Measurements from ENCODE around the gene CXCL12. TPM values are rescaled to one million over a fixed set of nuclear protein-coding genes. Genes with fewer than 3 reads are reported as not detected.

CXCL12 gene
- total and polyA plus RNA-seq, 4 donors: 108 to 637 (median 222) TPM

- Histone ChIP-seq H3K4me1 (ENCODE audit: control insufficient read depth in 1 of 2, insufficient read depth in 2 of 2, low read length in 2 of 2) (no peaks in the 10 kb centered on the region), H3K9me3 (ENCODE audit: control insufficient read depth, low read length) (no peaks in the 10 kb centered on the region), H3K36me3 (ENCODE audit: control insufficient read depth in 1 of 2, insufficient read depth in 2 of 2, low read length in 1 of 2) (no peaks in the 10 kb centered on the region), H3K4me3 (ENCODE audit: low read length in 2 of 2) (no peak overlapping the region), H3K27ac (ENCODE audit: low read depth in 1 of 2, low read length in 2 of 2) (no peak overlapping the region), H3K27me3 (ENCODE audit: control insufficient read depth in 1 of 2, insufficient read depth in 2 of 2, low read length in 1 of 2) (no peaks in the 10 kb centered on the region)
- DNase-seq (peak in 1 of 2 donors; percentile 22), ATAC-seq (ENCODE audit: low FRiP score) (no peak)
- intact Hi-C loops (cut with DNase I): loop anchor here in 1 of 2 donors (10.0 kb wide), 1 partner anchor 328 kb away; no protein-coding TSS in a partner anchor
- WGBS, 2 donors: 91 to 94% methylated on average over 7 of the region's 7 CpGs
Observed at GRCh38 chr10:44396671-44397191, 11.8 kb upstream of the CXCL12 start.

- Histone ChIP-seq H3K4me1 (ENCODE audit: control insufficient read depth in 1 of 2, insufficient read depth in 2 of 2, low read length in 2 of 2) (no peaks in the 10 kb centered on the region), H3K27ac (ENCODE audit: low read depth in 1 of 2, low read length in 2 of 2) (no peak overlapping the region), H3K36me3 (ENCODE audit: control insufficient read depth in 1 of 2, insufficient read depth in 2 of 2, low read length in 1 of 2) (no peaks in the 10 kb centered on the region), H3K27me3 (ENCODE audit: control insufficient read depth in 1 of 2, insufficient read depth in 2 of 2, low read length in 1 of 2) (no peaks in the 10 kb centered on the region), H3K9me3 (ENCODE audit: control insufficient read depth, low read length) (no peaks in the 10 kb centered on the region), H3K4me3 (ENCODE audit: low read length in 2 of 2) (no peak overlapping the region)
- DNase-seq: peak in 1 of 2 donors; percentile 32
- whole genome bisulfite sequencing, 2 donors: 64 to 68% methylated on average over 11 of the region's 11 CpGs
- ATAC-seq (ENCODE audit: low FRiP score): no peak
- intact Hi-C loops (cut with DNase I): loop anchor here in 1 of 2 donors (10.0 kb wide), 1 partner anchor 329 kb away; no protein-coding TSS in a partner anchor
Observed at GRCh38 chr10:44395902-44396670, 11.2 kb upstream of the CXCL12 start.

GRCh38 chr10:44395396-44395795, 10.5 kb upstream of the CXCL12 start:
- H3K4me1 ChIP-seq (ENCODE audit: control insufficient read depth in 1 of 2, insufficient read depth in 2 of 2, low read length in 2 of 2): no peaks in the 10 kb centered on the region
- no peak overlapping the region for H3K27ac ChIP-seq (ENCODE audit: low read depth in 1 of 2, low read length in 2 of 2)
- no peaks in the 10 kb centered on the region for H3K36me3 ChIP-seq (ENCODE audit: control insufficient read depth in 1 of 2, insufficient read depth in 2 of 2, low read length in 1 of 2)
- no peaks in the 10 kb centered on the region for H3K9me3 ChIP-seq (ENCODE audit: control insufficient read depth, low read length)
- no peak overlapping the region for H3K4me3 ChIP-seq (ENCODE audit: low read length in 2 of 2)
- intact Hi-C loops (cut with DNase I): loop anchor here in 1 of 2 donors (10.0 kb wide), 1 partner anchor 329 kb away; no protein-coding TSS in a partner anchor
- ATAC-seq (ENCODE audit: low FRiP score): no peak
- no peak for DNase-seq
- H3K27me3 ChIP-seq (ENCODE audit: control insufficient read depth in 1 of 2, insufficient read depth in 2 of 2, low read length in 1 of 2): no peaks in the 10 kb centered on the region
- 71 to 85% methylated on average over 5 of the region's 5 CpGs for WGBS, 2 donors

GRCh38 chr10:44394696-44395381, 9.9 kb upstream of the CXCL12 start:
- ATAC-seq (ENCODE audit: low FRiP score) (no peak), DNase-seq (peak in 1 of 2 donors; percentile 24)
- Histone ChIP-seq H3K36me3 (ENCODE audit: control insufficient read depth in 1 of 2, insufficient read depth in 2 of 2, low read length in 1 of 2) (no peaks in the 10 kb centered on the region), H3K4me3 (ENCODE audit: low read length in 2 of 2) (no peak overlapping the region), H3K9me3 (ENCODE audit: control insufficient read depth, low read length) (no peaks in the 10 kb centered on the region), H3K27me3 (ENCODE audit: control insufficient read depth in 1 of 2, insufficient read depth in 2 of 2, low read length in 1 of 2) (no peaks in the 10 kb centered on the region), H3K4me1 (ENCODE audit: control insufficient read depth in 1 of 2, insufficient read depth in 2 of 2, low read length in 2 of 2) (no peaks in the 10 kb centered on the region), H3K27ac (ENCODE audit: low read depth in 1 of 2, low read length in 2 of 2) (no peak overlapping the region)
- intact Hi-C loops (cut with DNase I): loop anchor here (5.0 to 10.0 kb wide), 2 partner anchors 330 to 462 kb away; no protein-coding TSS in a partner anchor
- 93 to 94% methylated on average over 4 of the region's 4 CpGs for WGBS, 2 donors

- H3K4me1 ChIP-seq (ENCODE audit: control insufficient read depth in 1 of 2, insufficient read depth in 2 of 2, low read length in 2 of 2): no peaks in the 10 kb centered on the region
- no peaks in the 10 kb centered on the region for H3K27me3 ChIP-seq (ENCODE audit: control insufficient read depth in 1 of 2, insufficient read depth in 2 of 2, low read length in 1 of 2)
- intact Hi-C loops (cut with DNase I): loop anchor here (5.0 to 10.0 kb wide), 2 partner anchors 331 to 463 kb away; no protein-coding TSS in a partner anchor
- peak in 1 of 2 donors; percentile 13 for DNase-seq
- no peak overlapping the region for H3K27ac ChIP-seq (ENCODE audit: low read depth in 1 of 2, low read length in 2 of 2)
- 96 to 98% methylated on average over 5 of the region's 5 CpGs for WGBS, 2 donors
- no peak overlapping the region for H3K4me3 ChIP-seq (ENCODE audit: low read length in 2 of 2)
- H3K36me3 ChIP-seq (ENCODE audit: control insufficient read depth in 1 of 2, insufficient read depth in 2 of 2, low read length in 1 of 2): no peaks in the 10 kb centered on the region
- ATAC-seq (ENCODE audit: low FRiP score): no peak
- H3K9me3 ChIP-seq (ENCODE audit: control insufficient read depth, low read length): no peaks in the 10 kb centered on the region
Observed at GRCh38 chr10:44393834-44394547, 9.1 kb upstream of the CXCL12 start.

GRCh38 chr10:44393051-44393630, 8.2 kb upstream of the CXCL12 start:
- H3K27me3 ChIP-seq (ENCODE audit: control insufficient read depth in 1 of 2, insufficient read depth in 2 of 2, low read length in 1 of 2): no peaks in the 10 kb centered on the region
- H3K4me3 ChIP-seq (ENCODE audit: low read length in 2 of 2): no peak overlapping the region
- intact Hi-C loops (cut with DNase I): loop anchor here (5.0 to 10.0 kb wide), 2 partner anchors 332 to 464 kb away; no protein-coding TSS in a partner anchor
- H3K9me3 ChIP-seq (ENCODE audit: control insufficient read depth, low read length): no peaks in the 10 kb centered on the region
- no peak overlapping the region for H3K27ac ChIP-seq (ENCODE audit: low read depth in 1 of 2, low read length in 2 of 2)
- DNase-seq: no peak
- no peak for ATAC-seq (ENCODE audit: low FRiP score)
- no peaks in the 10 kb centered on the region for H3K4me1 ChIP-seq (ENCODE audit: control insufficient read depth in 1 of 2, insufficient read depth in 2 of 2, low read length in 2 of 2)
- WGBS, 2 donors: 90 to 93% methylated on average over 7 of the region's 7 CpGs
- no peaks in the 10 kb centered on the region for H3K36me3 ChIP-seq (ENCODE audit: control insufficient read depth in 1 of 2, insufficient read depth in 2 of 2, low read length in 1 of 2)

GRCh38 chr10:44392420-44392819, 7.5 kb upstream of the CXCL12 start:
- Histone ChIP-seq H3K4me1 (ENCODE audit: control insufficient read depth in 1 of 2, insufficient read depth in 2 of 2, low read length in 2 of 2) (no peaks in the 10 kb centered on the region), H3K9me3 (ENCODE audit: control insufficient read depth, low read length) (no peaks in the 10 kb centered on the region), H3K27ac (ENCODE audit: low read depth in 1 of 2, low read length in 2 of 2) (no peak overlapping the region), H3K4me3 (ENCODE audit: low read length in 2 of 2) (no peak overlapping the region), H3K36me3 (ENCODE audit: control insufficient read depth in 1 of 2, insufficient read depth in 2 of 2, low read length in 1 of 2) (no peaks in the 10 kb centered on the region), H3K27me3 (ENCODE audit: control insufficient read depth in 1 of 2, insufficient read depth in 2 of 2, low read length in 1 of 2) (no peaks in the 10 kb centered on the region)
- 83 to 98% methylated on average over 3 of the region's 3 CpGs for WGBS, 2 donors
- intact Hi-C loops (cut with DNase I): loop anchor here (5.0 to 10.0 kb wide), 2 partner anchors 332 to 465 kb away; no protein-coding TSS in a partner anchor
- ATAC-seq (ENCODE audit: low FRiP score) (no peak), DNase-seq (no peak)

GRCh38 chr10:44391981-44392380, 7.1 kb upstream of the CXCL12 start:
- DNase-seq (peak in 1 of 2 donors; percentile 13), ATAC-seq (ENCODE audit: low FRiP score) (no peak)
- no peaks in the 10 kb centered on the region for H3K27me3 ChIP-seq (ENCODE audit: control insufficient read depth in 1 of 2, insufficient read depth in 2 of 2, low read length in 1 of 2)
- H3K36me3 ChIP-seq (ENCODE audit: control insufficient read depth in 1 of 2, insufficient read depth in 2 of 2, low read length in 1 of 2): no peaks in the 10 kb centered on the region
- H3K9me3 ChIP-seq (ENCODE audit: control insufficient read depth, low read length): no peaks in the 10 kb centered on the region
- intact Hi-C loops (cut with DNase I): loop anchor here (5.0 to 10.0 kb wide), 2 partner anchors 333 to 465 kb away; no protein-coding TSS in a partner anchor
- no peak overlapping the region for H3K27ac ChIP-seq (ENCODE audit: low read depth in 1 of 2, low read length in 2 of 2)
- 94 to 100% methylated on average over 2 of the region's 2 CpGs for WGBS, 2 donors
- H3K4me3 ChIP-seq (ENCODE audit: low read length in 2 of 2): no peak overlapping the region
- no peaks in the 10 kb centered on the region for H3K4me1 ChIP-seq (ENCODE audit: control insufficient read depth in 1 of 2, insufficient read depth in 2 of 2, low read length in 2 of 2)
